Fibroblast of skin of abdomen (primary cell): Measurements from ENCODE around the gene DLX2. TPM values are rescaled to one million over a fixed set of nuclear protein-coding genes. Genes with fewer than 3 reads are reported as not detected.
"Not testable (repeated sequence)": the region's sequence is repeated elsewhere in the genome, so short reads cannot be mapped to it uniquely, and the experiment has no call there.

Experiments
- DNase-seq: peaks from one replicate; pipeline ENCODE4 v3.0.0-alpha.2; 2013
- polyA plus RNA-seq, 2 experiments: library from polyadenylated mRNA; unstranded; fragments of 120-200 nt; gene quantifications; one replicate each; pipeline ENCODE4 v1.2.1, GENCODE V29; 2013; ENCODE audit not compliant: insufficient read length in 2 of 2

The DLX2 gene
- polyA plus RNA-seq (2013, experiment 1 of 2; ENCODE audit: insufficient read length): 0.87 TPM
- 0.73 TPM for polyA plus RNA-seq (2013, experiment 2 of 2; ENCODE audit: insufficient read length)

GRCh38 chr2:172102391-172103359, at the start of gene DLX2:
Gene DLX2, minus strand, starts transcription at chr2:172102900. Its CDS starts 362 bp downstream, at chr2:172102538.
- peak; percentile 87 for DNase-seq

GRCh38 chr2:172147944-172148650, 45.4 kb upstream of the DLX2 start:
- DNase-seq: peak; percentile 34

GRCh38 chr2:172143817-172144216, 41.1 kb upstream of the DLX2 start:
- DNase-seq: no peak

GRCh38 chr2:172138727-172139126, 36.0 kb upstream of the DLX2 start:
- DNase-seq: not testable (repeated sequence)

- DNase-seq: no peak
Measured at GRCh38 chr2:172137943-172138342, 35.2 kb upstream of the DLX2 start.

- DNase-seq: no peak
Measured at GRCh38 chr2:172137109-172137508, 34.4 kb upstream of the DLX2 start.

- no peak for DNase-seq
Measured at GRCh38 chr2:172135446-172135845, 32.7 kb upstream of the DLX2 start.

- DNase-seq: no peak
Measured at GRCh38 chr2:172134270-172134669, 31.6 kb upstream of the DLX2 start.

GRCh38 chr2:172131713-172132555, 29.2 kb upstream of the DLX2 start:
- no peak for DNase-seq

- no peak for DNase-seq
Measured at GRCh38 chr2:172129404-172129803, 26.7 kb upstream of the DLX2 start.

- no peak for DNase-seq
Measured at GRCh38 chr2:172128484-172128883, 25.8 kb upstream of the DLX2 start.

GRCh38 chr2:172120118-172120517, 17.4 kb upstream of the DLX2 start:
- no peak for DNase-seq

- DNase-seq: peak; percentile 77
Measured at GRCh38 chr2:172119089-172119488, 16.4 kb upstream of the DLX2 start.

- no peak for DNase-seq
Measured at GRCh38 chr2:172116107-172116506, 13.4 kb upstream of the DLX2 start.

GRCh38 chr2:172114579-172114978, 11.9 kb upstream of the DLX2 start:
- DNase-seq: no peak

GRCh38 chr2:172114176-172114575, 11.5 kb upstream of the DLX2 start:
- not testable (repeated sequence) for DNase-seq

GRCh38 chr2:172113617-172114016, 10.9 kb upstream of the DLX2 start:
- peak; percentile 73 for DNase-seq

GRCh38 chr2:172109988-172110811, 7.5 kb upstream of the DLX2 start:
- DNase-seq: no peak

- DNase-seq: no peak
Measured at GRCh38 chr2:172109256-172109987, 6.7 kb upstream of the DLX2 start.

GRCh38 chr2:172108587-172108930, 5.9 kb upstream of the DLX2 start:
- no peak for DNase-seq
